PC-3 (cell line): ENCODE data around the gene TMEM209. TPM values are rescaled to one million over a fixed set of nuclear protein-coding genes. Genes with fewer than 3 reads are reported as not detected.
"Not testable (repeated sequence)": the region's sequence is repeated elsewhere in the genome, so short reads cannot be mapped to it uniquely, and the experiment has no call there.

Experiments
- ATAC-seq: fragments of 200-7000 bp; cut with Tn5 transposase; 2 replicates; pipeline ENCODE4 v1.9.1; 2020; ENCODE audit warnings: mild to moderate bottlenecking, moderate library complexity
- BruUV-seq: library from RNA; stranded (reverse); fragments of 400-500 nt; replicated peaks from 2 replicates; lab custom pipeline; 2021; lab: Mats Ljungman, UMichigan
- CTCF ChIA-PET: fragments of 300-600 bp; sonication (Branson Sonifier 250); formaldehyde crosslinking; loops from one replicate; lab custom pipeline; 2022; ENCODE audit warnings: antibody characterized with exemption; lab: Charles Lee
- POLR2A ChIA-PET: fragments of 300-600 bp; sonication (Branson Sonifier 250); formaldehyde crosslinking; loops from one replicate; lab custom pipeline; 2022; ENCODE audit warnings: antibody characterized with exemption; ENCODE audit not compliant: unreplicated experiment; lab: Charles Lee
- DNase-seq: peaks from one replicate; pipeline ENCODE4 v3.0.0-alpha.2; 2015
- H2AFZ ChIP-seq: fragments of 300-600 bp; sonication (generic); 2 replicates; pipeline ENCODE4 v1.6.0; 2016; ENCODE audit warnings: antibody characterized with exemption, low read length
- H3F3A ChIP-seq: fragments of 300-600 bp; sonication (generic); one replicate; pipeline ENCODE4 v1.6.0; 2017; ENCODE audit warnings: antibody characterized with exemption, low read length, control low read depth, mild to moderate bottlenecking; ENCODE audit not compliant: unreplicated experiment
- H3K27ac ChIP-seq: fragments of 300-600 bp; sonication (generic); 2 replicates; pipeline ENCODE4 v1.5.1; 2016; ENCODE audit warnings: mild to moderate bottlenecking, low read length
- H3K27me3 ChIP-seq: fragments of 300-600 bp; sonication (generic); 2 replicates; pipeline ENCODE4 v1.6.1; 2016; ENCODE audit warnings: low read length, mixed read lengths
- H3K36me3 ChIP-seq: fragments of 300-600 bp; sonication (generic); 2 replicates; pipeline ENCODE4 v1.6.1; 2016; ENCODE audit warnings: low read depth, mixed run types, low read length, mixed read lengths
- H3K4me1 ChIP-seq: fragments of 300-600 bp; sonication (generic); 2 replicates; pipeline ENCODE4 v1.5.1; 2016; ENCODE audit warnings: low read length; ENCODE audit not compliant: insufficient read depth
- H3K4me2 ChIP-seq: fragments of 300-600 bp; sonication (generic); 2 replicates; pipeline ENCODE4 v1.6.0; 2016; ENCODE audit warnings: low read length
- H3K4me3 ChIP-seq: fragments of 300-600 bp; sonication (generic); 2 replicates; pipeline ENCODE4 v1.5.1; 2016; ENCODE audit warnings: mild to moderate bottlenecking, low read length, mixed read lengths
- H3K79me2 ChIP-seq: fragments of 300-600 bp; sonication (generic); 2 replicates; pipeline ENCODE4 v1.6.1; 2017; ENCODE audit warnings: low read length, mixed read lengths
- H3K9ac ChIP-seq: fragments of 300-600 bp; sonication (generic); 2 replicates; pipeline ENCODE4 v1.6.0; 2016; ENCODE audit warnings: mild to moderate bottlenecking, low read length
- H3K9me2 ChIP-seq: fragments of 300-600 bp; sonication (generic); replicated peaks from 2 replicates; pipeline ENCODE4 v1.6.1; 2016; ENCODE audit warnings: mixed run types, low read length, mixed read lengths
- H3K9me3 ChIP-seq: fragments of 300-600 bp; sonication (generic); 2 replicates; pipeline ENCODE4 v1.6.1; 2016; ENCODE audit warnings: low read length, mixed read lengths
- H4K20me1 ChIP-seq: fragments of 300-600 bp; sonication (generic); 2 replicates; pipeline ENCODE4 v1.6.1; 2016; ENCODE audit warnings: low read length, mixed read lengths
- CTCF ChIP-seq: fragments of 300-600 bp; sonication (generic); conservative IDR thresholded peaks from 2 replicates; pipeline ENCODE4 v1.5.1; 2017; ENCODE audit warnings: antibody characterized with exemption, low read depth, mild to moderate bottlenecking, low read length
- EZH2 ChIP-seq: fragments of 300-600 bp; sonication (generic); IDR thresholded peaks from one replicate; pipeline ENCODE4 v1.6.1; 2017; ENCODE audit warnings: antibody characterized with exemption, mild to moderate bottlenecking, low read length; ENCODE audit not compliant: unreplicated experiment
- EZH2phosphoT487 ChIP-seq: fragments of 300-600 bp; sonication (generic); IDR thresholded peaks from 2 replicates; pipeline ENCODE4 v1.6.1; 2018; ENCODE audit warnings: mild to moderate bottlenecking, antibody characterized with exemption, low read length, borderline replicate concordance
- intact Hi-C: fragments of 100-400 bp; cut with micrococcal nuclease; formaldehyde crosslinking; loops from 2 replicates; pipeline ENCODE4 v1.9.0; 2023
- total RNA-seq: library from RNA; depleted of rRNA; stranded (reverse); fragments of >200 nt; gene quantifications from 2 replicates; pipeline ENCODE4 v1.2.3, GENCODE V29; 2014

The TMEM209 gene
- total RNA-seq, 1 experiment from 2014 or later: 23.2 TPM

GRCh38 chr7:130187360-130187759 is 17.8 kb downstream of the TMEM209 start:
- H2AFZ ChIP-seq: no peak overlapping the region
- POLR2A ChIA-PET: interaction anchor here (0.6 to 0.9 kb wide), 2 partner anchors 18 to 61 kb away, joined by 3 to 8 read pairs; partner anchors contain the start of gene TMEM209
- H3K4me2 ChIP-seq: no peak overlapping the region
- ATAC-seq (no peak), DNase-seq (no peak)
- H3K9ac ChIP-seq: no peak overlapping the region
- no peaks in the 10 kb centered on the region for H3K4me1 ChIP-seq
- no peaks in the 10 kb centered on the region for H4K20me1 ChIP-seq
- H3K36me3 ChIP-seq: peaks cover 40% of the 10 kb centered on the region
- H3F3A ChIP-seq: no peaks in the 10 kb centered on the region
- H3K4me3 ChIP-seq: no peak overlapping the region
- intact Hi-C loops: no loop called here
- no peaks in the 10 kb centered on the region for H3K9me2 ChIP-seq
- TF ChIP-seq EZH2 (no peak), CTCF (no peak), EZH2phosphoT487 (no peak)
- no peak overlapping the region for H3K27ac ChIP-seq
- BruUV-seq: no TSS peak
- H3K79me2 ChIP-seq: no peaks in the 10 kb centered on the region
- H3K27me3 ChIP-seq: no peaks in the 10 kb centered on the region
- CTCF ChIA-PET: no interaction called here
- no peaks in the 10 kb centered on the region for H3K9me3 ChIP-seq

GRCh38 chr7:130184349-130184748 is 20.9 kb downstream of the TMEM209 start:
- H3K9me2 ChIP-seq, BruUV-seq: not testable (repeated sequence)

GRCh38 chr7:130182990-130183389 is 22.2 kb downstream of the TMEM209 start:
- DNase-seq (no peak), ATAC-seq (no peak)
- Histone ChIP-seq H4K20me1 (no peaks in the 10 kb centered on the region), H3K79me2 (no peaks in the 10 kb centered on the region), H3K4me2 (no peak overlapping the region), H3K9me3 (no peaks in the 10 kb centered on the region), H3K4me1 (no peaks in the 10 kb centered on the region), H3K27ac (no peak overlapping the region), H3K27me3 (no peaks in the 10 kb centered on the region), H3F3A (no peaks in the 10 kb centered on the region), H2AFZ (no peak overlapping the region), H3K9ac (no peak overlapping the region), H3K36me3 (peaks cover 55% of the 10 kb centered on the region), H3K4me3 (no peak overlapping the region), H3K9me2 (no peaks in the 10 kb centered on the region)
- POLR2A ChIA-PET: no interaction called here
- BruUV-seq: no TSS peak
- TF ChIP-seq EZH2phosphoT487: no peak
- TF ChIP-seq EZH2: no peak
- TF ChIP-seq CTCF: no peak
- CTCF ChIA-PET: interaction anchor here (0.6 kb wide), 1 partner anchor 711 kb away, joined by 3 read pairs; no protein-coding TSS in a partner anchor
- intact Hi-C loops: no loop called here

More at GRCh38 chr7:130184349-130184748, 20.9 kb downstream of the TMEM209 start:
- H3F3A ChIP-seq, H4K20me1 ChIP-seq, H3K4me2 ChIP-seq, H3K27me3 ChIP-seq, H3K27ac ChIP-seq, POLR2A ChIA-PET, intact Hi-C loops, H3K4me3 ChIP-seq, ATAC-seq, DNase-seq, H3K9ac ChIP-seq, H3K9me3 ChIP-seq, H2AFZ ChIP-seq, H3K79me2 ChIP-seq, H3K4me1 ChIP-seq: not testable (repeated sequence)
- H3K36me3 ChIP-seq: peaks cover 53% of the 10 kb centered on the region
- CTCF ChIA-PET: interaction anchor here (0.7 kb wide), 1 partner anchor 45 kb away, joined by 3 read pairs; no protein-coding TSS in a partner anchor
